IMR-90 (cell line): ENCODE measurements around the gene HOXB7. TPM values are rescaled to one million over a fixed set of nuclear protein-coding genes. Genes with fewer than 3 reads are reported as not detected.

Experiments
- ATAC-seq: fragments of 200-7000 bp; cut with Tn5 transposase; 2 replicates; pipeline ENCODE4 v1.9.1; 2020; ENCODE audit warnings: low read depth, mild to moderate bottlenecking, moderate library complexity
- BruUV-seq: library from RNA; stranded (reverse); fragments of 400-500 nt; replicated peaks from 2 replicates; lab custom pipeline; 2021; lab: Mats Ljungman, UMichigan
- CTCF ChIA-PET: fragments of 300-600 bp; formaldehyde crosslinking; extraction: SDS; loops from one replicate; lab custom pipeline; 2021; ENCODE audit warnings: antibody characterized with exemption; lab: Yijun Ruan, JAX
- POLR2A ChIA-PET: fragments of 300-600 bp; sonication (Branson Sonifier 250); formaldehyde crosslinking; loops from one replicate; lab custom pipeline; 2022; ENCODE audit warnings: antibody characterized with exemption; ENCODE audit not compliant: unreplicated experiment; lab: Charles Lee
- DNase-seq: peaks from one replicate; pipeline ENCODE4 v3.0.0; 2013
- H2AFZ ChIP-seq: replicated peaks from 2 replicates; pipeline ENCODE3; 2013; ENCODE audit warnings: low read length, mild to moderate bottlenecking; ENCODE audit not compliant: poor library complexity
- H2AK5ac ChIP-seq: 2 replicates; pipeline ENCODE4 v1.6.1; 2013; ENCODE audit warnings: low read depth, low read length, inconsistent platforms
- H2AK9ac ChIP-seq: replicated peaks from 2 replicates; pipeline ENCODE3; 2013; ENCODE audit warnings: mild to moderate bottlenecking, low read depth, low read length, moderate library complexity; ENCODE audit not compliant: poor library complexity
- H2BK120ac ChIP-seq: 2 replicates; pipeline ENCODE4 v1.6.1; 2013; ENCODE audit warnings: low read depth, low read length, inconsistent platforms
- H2BK15ac ChIP-seq: 3 replicates; pipeline ENCODE4 v1.6.1; 2013; ENCODE audit warnings: low read depth, low read length, inconsistent platforms
- H2BK20ac ChIP-seq: 2 replicates; pipeline ENCODE4 v1.6.1; 2013; ENCODE audit warnings: low read depth, mild to moderate bottlenecking, inconsistent platforms, low read length, moderate library complexity
- H2BK5ac ChIP-seq: 2 replicates; pipeline ENCODE4 v1.6.1; 2013; ENCODE audit warnings: mild to moderate bottlenecking, low read depth, low read length, inconsistent platforms; ENCODE audit not compliant: poor library complexity, severe bottlenecking
- H3K14ac ChIP-seq: replicated peaks from 2 replicates; pipeline ENCODE4 v1.6.1; 2013; ENCODE audit warnings: low read depth, low read length, inconsistent platforms
- H3K18ac ChIP-seq: 2 replicates; pipeline ENCODE4 v1.6.1; 2013; ENCODE audit warnings: low read depth, low read length, control low read depth
- H3K23ac ChIP-seq: 2 replicates; pipeline ENCODE4 v1.6.1; 2013; ENCODE audit warnings: low read depth, low read length, inconsistent platforms
- H3K27ac ChIP-seq: 2 replicates; pipeline ENCODE4 v1.5.1; 2013; ENCODE audit warnings: mild to moderate bottlenecking, control low read depth, low read length; ENCODE audit not compliant: insufficient read depth
- H3K27me3 ChIP-seq: 2 replicates; pipeline ENCODE4 v1.6.1; 2013; ENCODE audit warnings: low read length; ENCODE audit not compliant: control insufficient read depth, insufficient read depth
- H3K36me3 ChIP-seq: 2 replicates; pipeline ENCODE4 v1.6.1; 2013; ENCODE audit warnings: low read length, mixed read lengths; ENCODE audit not compliant: control insufficient read depth, insufficient read depth
- H3K4ac ChIP-seq: 2 replicates; pipeline ENCODE4 v1.6.1; 2013; ENCODE audit warnings: low read depth, low read length, inconsistent platforms
- H3K4me1 ChIP-seq: 2 replicates; pipeline ENCODE4 v1.6.1; 2013; ENCODE audit warnings: low read length, mixed read lengths; ENCODE audit not compliant: control insufficient read depth, insufficient read depth
- H3K4me2 ChIP-seq: 2 replicates; pipeline ENCODE4 v1.6.1; 2013; ENCODE audit warnings: low read depth, mild to moderate bottlenecking, control low read depth, low read length, moderate library complexity
- H3K4me3 ChIP-seq: 2 replicates; pipeline ENCODE4 v1.5.1; 2013; ENCODE audit warnings: low read depth, mild to moderate bottlenecking, control low read depth, low read length, moderate library complexity; ENCODE audit not compliant: insufficient read depth
- H3K56ac ChIP-seq: 2 replicates; pipeline ENCODE4 v1.6.1; 2013; ENCODE audit warnings: low read length, inconsistent platforms; ENCODE audit not compliant: insufficient read depth; ENCODE audit errors: extremely low read depth
- H3K79me1 ChIP-seq, 2 experiments: 2 replicates each; pipeline ENCODE4 v1.6.1; 2013; ENCODE audit warnings: low read length in 2 of 2, inconsistent platforms in 1 of 2, low read depth in 1 of 2
- H3K9ac ChIP-seq: 2 replicates; pipeline ENCODE4 v1.6.1; 2013; ENCODE audit warnings: low read depth, low read length, control low read depth
- H3K9me1 ChIP-seq: 2 replicates; pipeline ENCODE4 v1.6.1; 2013; ENCODE audit warnings: low read length, inconsistent platforms; ENCODE audit not compliant: insufficient read depth
- H3K9me3 ChIP-seq: 2 replicates; pipeline ENCODE4 v1.6.1; 2013; ENCODE audit warnings: low read length; ENCODE audit not compliant: control insufficient read depth, insufficient read depth
- H4K20me1 ChIP-seq: 2 replicates; pipeline ENCODE4 v1.6.1; 2013; ENCODE audit warnings: low read length, inconsistent platforms; ENCODE audit not compliant: insufficient read depth
- H4K5ac ChIP-seq: 2 replicates; pipeline ENCODE4 v1.6.1; 2013; ENCODE audit warnings: mild to moderate bottlenecking, low read depth, low read length, control low read depth
- H4K8ac ChIP-seq, 2 experiments: 2 replicates each; pipeline ENCODE4 v1.6.1; 2013; ENCODE audit warnings: low read depth in 2 of 2, low read length in 2 of 2, control low read depth in 1 of 2, inconsistent platforms in 1 of 2
- H4K91ac ChIP-seq: 2 replicates; pipeline ENCODE4 v1.6.1; 2013; ENCODE audit warnings: low read depth, low read length, inconsistent platforms; ENCODE audit not compliant: insufficient read depth
- FOS ChIP-seq: fragments of 150-350 bp; IDR thresholded peaks from 2 replicates; pipeline ENCODE4 v1.6.1; 2016; ENCODE audit warnings: low read depth, low read length
- WGBS, 2 experiments: methylation state at CpG; one replicate each; pipeline versions ENCODE4 v1.1.5 to v1.1.7; 2013; ENCODE audit warnings: missing lambda C conversion rate in 2 of 2; ENCODE audit not compliant: insufficient read length in 1 of 2; ENCODE audit errors: extremely low coverage in 2 of 2; 5-methylcytosine and 5-hydroxymethylcytosine counted together
- dilution Hi-C: fragments of 300-500 bp; cut with HindIII; formaldehyde crosslinking; loops from one replicate; pipeline ENCODE4 v1.14.3; 2018; ENCODE audit warnings: low sequenced_read_pairs; ENCODE audit not compliant: unreplicated experiment
- in situ Hi-C: fragments of 300-500 bp; cut with MboI; formaldehyde crosslinking; loops from 3 replicates; pipeline ENCODE4 v1.14.3; 2019; ENCODE audit warnings: low sequenced_read_pairs, inconsistent platforms, mixed read lengths
- intact Hi-C: fragments of 100-400 bp; cut with micrococcal nuclease; formaldehyde crosslinking; loops from 2 replicates; pipeline ENCODE4 v1.10.0; 2022
- polyA plus RNA-seq, 3 experiments: library from polyadenylated mRNA; depleted of rRNA; stranded (reverse); fragments of >200 nt; gene quantifications; 2 replicates each; pipeline ENCODE4 v1.2.3, GENCODE V29; 2012; ENCODE audit warnings: low replicate concordance in 1 of 3
- total RNA-seq: library from RNA; depleted of rRNA; stranded (reverse); fragments of >200 nt; gene quantifications from 2 replicates; pipeline ENCODE4 v1.2.3, GENCODE V29; 2012
- TF ChIP-seq, protein P1 (sequence below): conservative IDR thresholded peaks from 2 replicates; pipeline ENCODE4 v1.5.1; 2012; ENCODE audit warnings: mild to moderate bottlenecking, low read depth, low read length, improper control_type of control experiment

HOXB7 gene
- total and polyA plus RNA-seq, 2 of the 4 experiments (the other 2 are of a cell fraction): 1.8 to 6.7 TPM

- peak overlapping the region; percentile 91 for H2AK9ac ChIP-seq
- CTCF ChIA-PET: interaction anchor here (1.0 kb wide), 1 partner anchor 207 kb away, joined by 3 read pairs; no protein-coding TSS in a partner anchor
- peaks cover 4% of the 10 kb centered on the region for H3K9me1 ChIP-seq
- peak overlapping the region; percentile 81 for H2AK5ac ChIP-seq
- no peak for TF ChIP-seq FOS
- TF ChIP-seq, protein P1, sequence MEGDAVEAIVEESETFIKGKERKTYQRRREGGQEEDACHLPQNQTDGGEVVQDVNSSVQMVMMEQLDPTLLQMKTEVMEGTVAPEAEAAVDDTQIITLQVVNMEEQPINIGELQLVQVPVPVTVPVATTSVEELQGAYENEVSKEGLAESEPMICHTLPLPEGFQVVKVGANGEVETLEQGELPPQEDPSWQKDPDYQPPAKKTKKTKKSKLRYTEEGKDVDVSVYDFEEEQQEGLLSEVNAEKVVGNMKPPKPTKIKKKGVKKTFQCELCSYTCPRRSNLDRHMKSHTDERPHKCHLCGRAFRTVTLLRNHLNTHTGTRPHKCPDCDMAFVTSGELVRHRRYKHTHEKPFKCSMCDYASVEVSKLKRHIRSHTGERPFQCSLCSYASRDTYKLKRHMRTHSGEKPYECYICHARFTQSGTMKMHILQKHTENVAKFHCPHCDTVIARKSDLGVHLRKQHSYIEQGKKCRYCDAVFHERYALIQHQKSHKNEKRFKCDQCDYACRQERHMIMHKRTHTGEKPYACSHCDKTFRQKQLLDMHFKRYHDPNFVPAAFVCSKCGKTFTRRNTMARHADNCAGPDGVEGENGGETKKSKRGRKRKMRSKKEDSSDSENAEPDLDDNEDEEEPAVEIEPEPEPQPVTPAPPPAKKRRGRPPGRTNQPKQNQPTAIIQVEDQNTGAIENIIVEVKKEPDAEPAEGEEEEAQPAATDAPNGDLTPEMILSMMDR: 0 out of 2 replicates have a peak, but pooled peaks have one; percentile 10
- in situ Hi-C loops: no loop called here
- POLR2A ChIA-PET: interaction anchor here (0.9 kb wide), 2 partner anchors 15 to 29 kb away, joined by 3 read pairs; no protein-coding TSS in a partner anchor
- H2AFZ ChIP-seq: peak overlapping the region; percentile 60
- peak overlapping the region; percentile 99 for H3K23ac ChIP-seq
- no peaks in the 10 kb centered on the region for H3K27me3 ChIP-seq
- peak overlapping the region; percentile 68 for H4K91ac ChIP-seq
- WGBS, 2 experiments: 0% methylated on average over 5 of the region's 16 CpGs; no CpG with 5 or more reads in 1 of the 2 experiments
- no peaks in the 10 kb centered on the region for H3K9me3 ChIP-seq
- peak overlapping the region; percentile 95 for H3K9ac ChIP-seq
- H2BK15ac ChIP-seq: peak overlapping the region; percentile 61; the same call in 2 of the 3 replicates
- H3K4me2 ChIP-seq: peak overlapping the region; percentile 92
- H4K5ac ChIP-seq: peak overlapping the region; percentile 95
- H3K27ac ChIP-seq: peak overlapping the region; percentile 93
- peak overlapping the region; percentile 66 for H2BK20ac ChIP-seq
- peak overlapping the region; percentile 95 for H2BK5ac ChIP-seq
- H3K79me1 ChIP-seq: peaks cover 0 to 12% of the 10 kb centered on the region in 2 experiments; a peak in 1 of 4 replicates
- peaks cover 21% of the 10 kb centered on the region for H4K20me1 ChIP-seq
- H3K14ac ChIP-seq: peak overlapping the region; percentile 66
- H4K8ac ChIP-seq: peak overlapping the region; percentile 62 to 74
- H2BK120ac ChIP-seq: peak overlapping the region; percentile 87
- intact Hi-C loops: no loop called here
- BruUV-seq: no TSS peak
- DNase-seq (no peak), ATAC-seq (no peak)
- H3K56ac ChIP-seq: peak overlapping the region; percentile 91
- peaks cover 32% of the 10 kb centered on the region; the same call in 1 of the 2 replicates for H3K36me3 ChIP-seq
- dilution Hi-C loops: no loop called here
- H3K4me1 ChIP-seq: peaks cover 68% of the 10 kb centered on the region
- H3K4ac ChIP-seq: peak overlapping the region; percentile 98
- peak overlapping the region; percentile 30 for H3K4me3 ChIP-seq
- peak overlapping the region; percentile 89 for H3K18ac ChIP-seq
These were observed 51.5 kb downstream of the HOXB7 start for GRCh38 chr17:48559122-48559839.
